GM19351 (cell line): Measurements from ENCODE around the gene VWC2.

Experiments
- ATAC-seq: cut with Tn5 transposase; IDR thresholded peaks from one replicate; pipeline ENCODE4 v1.9.1; 2021; ENCODE audit warnings: mild to moderate bottlenecking, moderate library complexity; ENCODE audit not compliant: unreplicated experiment

The VWC2 gene

GRCh38 chr7:49781996-49782395 is 8.6 kb downstream of the VWC2 start:
- no peak for ATAC-seq

GRCh38 chr7:49783446-49783845 is 10.0 kb downstream of the VWC2 start:
- ATAC-seq, result no peak

GRCh38 chr7:49787980-49788379 is 14.5 kb downstream of the VWC2 start:
- ATAC-seq, result no peak

- no peak for ATAC-seq
Observed at GRCh38 chr7:49788455-49789059, 15.1 kb downstream of the VWC2 start.

GRCh38 chr7:49789736-49790135 is 16.3 kb downstream of the VWC2 start:
- no peak for ATAC-seq

GRCh38 chr7:49790209-49790608 is 16.8 kb downstream of the VWC2 start:
- ATAC-seq, result no peak

GRCh38 chr7:49791088-49791741 is 17.8 kb downstream of the VWC2 start:
- peak; percentile 95 for ATAC-seq

- no peak for ATAC-seq
Observed at GRCh38 chr7:49797987-49798660, 24.7 kb downstream of the VWC2 start.

- no peak for ATAC-seq
Observed at GRCh38 chr7:49800031-49800430, 26.6 kb downstream of the VWC2 start.

- ATAC-seq, result no peak
Observed at GRCh38 chr7:49802600-49802999, 29.2 kb downstream of the VWC2 start.

- no peak for ATAC-seq
Observed at GRCh38 chr7:49803812-49804211, 30.4 kb downstream of the VWC2 start.

GRCh38 chr7:49805371-49806007 is 32.1 kb downstream of the VWC2 start:
- no peak for ATAC-seq

GRCh38 chr7:49812534-49812933 is 39.1 kb downstream of the VWC2 start:
- peak; percentile 58 for ATAC-seq

- ATAC-seq, result no peak
Observed at GRCh38 chr7:49817279-49817678, 43.8 kb downstream of the VWC2 start.

GRCh38 chr7:49821181-49821580 is 47.7 kb downstream of the VWC2 start:
- ATAC-seq, result no peak

GRCh38 chr7:49822856-49823255 is 49.4 kb downstream of the VWC2 start:
- ATAC-seq, result no peak

- no peak for ATAC-seq
Observed at GRCh38 chr7:49823566-49823965, 50.1 kb downstream of the VWC2 start.

GRCh38 chr7:49839863-49840645 is 66.6 kb downstream of the VWC2 start:
- ATAC-seq, result no peak

- no peak for ATAC-seq
Observed at GRCh38 chr7:49840751-49841405, 67.4 kb downstream of the VWC2 start.

GRCh38 chr7:49845626-49846025 is 72.2 kb downstream of the VWC2 start:
- ATAC-seq, result no peak
